Non-pigmented ciliary epithelial cell (primary cell): ENCODE measurements around the gene RAP1GDS1.
"Not testable (repeated sequence)": the region's sequence is repeated elsewhere in the genome, so short reads cannot be mapped to it uniquely, and the experiment has no call there.

Experiments used
- DNase-seq: peaks from one replicate; pipeline ENCODE4 v3.0.0-alpha.2; 2010; ENCODE audit warnings: low read depth

RAP1GDS1 gene

DNA sequence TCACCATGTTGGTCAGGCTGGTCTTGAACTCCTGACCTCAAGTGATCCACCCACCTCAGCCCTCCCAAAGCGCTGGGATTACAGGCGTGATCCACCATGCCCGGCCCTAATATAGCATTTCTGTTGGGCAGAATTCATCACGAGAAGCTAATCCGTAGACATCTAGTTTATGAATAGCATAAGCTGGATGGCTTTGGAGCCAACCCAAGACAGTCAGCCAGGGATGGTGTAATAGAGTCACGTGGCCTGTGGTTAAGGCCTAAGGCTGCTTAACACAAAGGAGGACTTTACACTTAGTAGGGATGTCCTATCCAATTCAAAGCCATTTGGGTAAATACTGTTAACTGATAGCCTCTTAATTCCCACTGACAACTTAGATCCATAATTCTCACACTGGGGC is 173.6 kb downstream of the RAP1GDS1 start:
- DNase-seq = no peak

GRCh38 chr4:98444371-98444770 is 183.2 kb downstream of the RAP1GDS1 start:
- no peak for DNase-seq

- DNase-seq = peak; percentile 86
These were observed 185.6 kb downstream of the RAP1GDS1 start for GRCh38 chr4:98446499-98447375.

- no peak for DNase-seq
These were observed 186.5 kb downstream of the RAP1GDS1 start for GRCh38 chr4:98447648-98448047.

DNA sequence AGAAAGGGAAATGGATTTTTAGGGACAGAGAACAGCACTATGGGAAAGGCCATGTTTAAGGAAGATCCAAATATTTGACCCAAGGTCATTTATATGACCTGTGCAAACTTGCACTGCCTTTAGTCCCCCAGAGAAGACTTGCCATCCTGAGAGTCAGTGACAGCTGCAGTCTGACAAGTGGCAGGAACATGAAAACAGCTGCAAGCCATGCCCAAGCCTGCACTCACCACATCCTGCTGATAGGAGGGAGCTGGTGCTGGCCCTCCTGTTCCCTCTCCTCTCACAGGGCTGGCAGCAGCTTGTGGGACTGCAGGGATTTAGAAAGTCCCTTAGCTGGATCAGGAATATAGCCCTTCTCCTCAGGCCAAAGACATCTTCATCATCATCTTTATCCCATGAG is 187.7 kb downstream of the RAP1GDS1 start:
- DNase-seq = no peak

DNA sequence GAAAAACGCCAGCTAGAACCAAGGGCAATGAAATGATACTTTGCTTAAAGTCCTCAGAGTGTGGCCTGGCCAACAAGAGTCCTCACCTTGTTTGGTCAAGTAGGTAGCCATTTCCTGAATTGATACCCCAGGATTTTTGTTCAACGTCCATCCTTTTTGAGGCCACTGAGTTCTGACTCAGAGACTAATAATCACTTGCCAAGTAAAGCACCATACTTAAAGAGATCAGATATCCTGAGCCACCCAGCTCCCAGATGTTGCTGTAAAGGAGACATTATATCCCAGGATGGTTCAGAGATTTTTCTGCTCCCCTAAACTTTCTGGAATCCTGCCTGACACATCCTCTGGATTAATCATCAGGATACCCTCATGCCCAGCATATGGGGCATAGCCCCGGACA is 190.9 kb downstream of the RAP1GDS1 start:
- no peak for DNase-seq

DNA sequence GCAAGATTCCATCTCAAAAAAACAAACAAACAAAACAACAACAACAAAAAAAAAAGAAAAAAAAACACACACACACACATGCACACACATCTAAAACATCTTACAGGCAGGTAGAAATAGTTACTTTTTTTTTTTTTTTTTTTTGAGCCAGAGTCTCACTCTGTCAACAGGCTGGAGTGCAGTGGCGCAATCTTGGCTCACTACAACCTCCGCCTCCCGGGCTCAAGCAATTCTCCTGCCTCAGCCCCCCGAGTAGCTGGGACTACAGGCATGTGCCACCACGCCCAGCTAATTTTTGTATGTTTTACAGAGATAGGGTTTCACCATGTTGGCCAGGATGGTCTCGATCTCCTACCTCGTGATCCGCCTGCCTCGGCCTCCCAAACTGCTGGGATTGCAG is 196.2 kb downstream of the RAP1GDS1 start:
- not testable (repeated sequence) for DNase-seq

GRCh38 chr4:98461121-98461865 is 200.1 kb downstream of the RAP1GDS1 start:
- not testable (repeated sequence) for DNase-seq

GRCh38 chr4:98462487-98462886 is 201.3 kb downstream of the RAP1GDS1 start:
- DNase-seq = no peak

DNA sequence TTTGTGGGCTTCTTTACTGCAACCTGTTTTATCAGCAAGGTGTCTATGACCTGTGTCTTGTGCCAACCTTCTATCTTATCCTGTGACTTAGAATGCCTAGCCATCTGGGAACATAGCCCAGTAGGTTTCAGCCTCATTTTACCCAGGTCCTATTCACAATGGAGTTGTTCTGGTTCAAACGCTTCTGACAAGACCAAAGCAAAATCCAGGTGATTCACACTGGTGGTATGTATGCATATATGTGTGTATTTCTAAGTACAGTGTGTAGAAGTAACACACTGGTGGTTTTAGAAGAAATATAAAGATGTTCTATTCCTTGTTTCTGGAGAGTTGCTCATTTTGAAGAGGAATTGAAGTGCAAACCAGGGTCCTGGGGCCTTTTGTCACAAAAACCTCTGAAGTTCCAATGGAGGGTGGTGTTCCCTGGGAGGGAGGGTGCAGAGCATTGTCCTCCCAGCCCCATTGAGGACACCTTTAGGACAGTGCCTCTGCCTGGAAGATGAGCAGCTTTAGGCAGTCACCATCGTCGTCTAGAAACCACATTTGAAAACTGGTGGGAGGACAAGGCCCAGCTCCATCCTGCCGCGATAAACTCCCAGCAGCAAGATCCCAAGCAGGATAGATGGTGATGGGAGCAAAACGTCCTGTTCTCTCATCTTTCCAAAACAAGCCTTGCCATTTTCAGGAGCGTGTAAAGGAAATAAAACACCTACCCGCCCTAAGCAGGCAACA is 205.8 kb downstream of the RAP1GDS1 start:
- DNase-seq = no peak

GRCh38 chr4:98467627-98468072 is 206.5 kb downstream of the RAP1GDS1 start:
- DNase-seq = peak; percentile 83

DNA sequence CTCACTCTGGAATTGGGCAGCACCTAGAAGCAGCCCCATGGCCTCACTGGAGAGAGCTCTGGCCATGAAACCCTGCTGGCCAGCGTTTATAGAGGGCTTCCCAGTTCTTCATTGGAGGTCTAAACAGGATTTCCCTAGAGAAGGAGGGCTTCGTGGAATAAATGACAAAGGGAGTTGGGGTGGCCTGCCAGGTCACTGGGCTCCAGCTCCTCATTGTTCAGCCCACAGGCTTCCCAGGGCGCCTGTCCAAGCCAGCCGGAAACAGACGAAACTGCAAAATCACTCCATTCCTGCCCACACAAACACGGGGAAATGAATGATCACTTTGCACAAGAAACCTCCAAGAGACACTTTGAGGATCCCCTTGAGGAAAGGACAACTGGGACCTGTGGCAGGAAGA is 207.5 kb downstream of the RAP1GDS1 start:
- DNase-seq = no peak

DNA sequence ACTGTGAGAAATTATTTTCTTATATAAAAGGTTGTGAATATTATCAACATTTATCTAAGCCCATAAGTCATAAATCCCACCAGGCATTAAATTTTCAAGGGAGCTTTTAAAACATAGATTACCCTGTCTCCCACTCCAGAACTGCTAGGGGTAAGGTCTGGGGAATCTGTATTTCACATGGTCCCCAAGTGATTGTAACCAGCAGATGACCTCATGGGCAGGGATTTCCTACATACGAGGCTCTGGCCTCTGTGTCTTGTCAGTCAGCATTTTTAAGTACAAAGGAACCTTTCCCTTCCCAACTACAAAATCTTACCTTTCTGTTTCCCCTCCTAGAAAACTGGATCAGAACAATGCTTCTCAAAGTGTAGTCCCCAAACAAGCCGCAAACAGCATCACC is 208.6 kb downstream of the RAP1GDS1 start:
- DNase-seq = no peak

DNA sequence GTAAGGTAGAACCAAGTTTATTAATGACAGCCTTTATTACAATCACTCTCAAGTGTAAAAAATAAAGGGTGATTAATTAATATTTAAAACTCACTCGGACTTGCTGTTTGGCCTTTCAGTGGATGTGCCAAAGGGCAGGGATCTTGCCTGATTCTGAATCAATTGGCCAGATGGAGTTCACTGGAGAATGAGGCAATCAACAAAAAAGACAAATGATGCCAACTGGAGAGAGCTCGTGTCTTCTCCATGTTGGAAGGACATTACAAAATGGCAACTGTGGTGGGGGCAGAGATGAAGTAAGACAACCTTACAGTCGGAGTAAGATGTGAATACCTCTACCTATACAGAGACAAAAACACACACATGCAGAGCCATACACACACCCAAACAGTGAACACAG is 209.2 kb downstream of the RAP1GDS1 start:
- DNase-seq = no peak

- no peak for DNase-seq
These were observed 209.6 kb downstream of the RAP1GDS1 start for GRCh38 chr4:98470831-98471230.

- DNase-seq = no peak
These were observed 211.9 kb downstream of the RAP1GDS1 start for GRCh38 chr4:98473046-98473445.

- DNase-seq = no peak
These were observed 213.2 kb downstream of the RAP1GDS1 start for GRCh38 chr4:98474408-98474844.

- no peak for DNase-seq
These were observed 215.7 kb downstream of the RAP1GDS1 start for GRCh38 chr4:98476891-98477290.

DNA sequence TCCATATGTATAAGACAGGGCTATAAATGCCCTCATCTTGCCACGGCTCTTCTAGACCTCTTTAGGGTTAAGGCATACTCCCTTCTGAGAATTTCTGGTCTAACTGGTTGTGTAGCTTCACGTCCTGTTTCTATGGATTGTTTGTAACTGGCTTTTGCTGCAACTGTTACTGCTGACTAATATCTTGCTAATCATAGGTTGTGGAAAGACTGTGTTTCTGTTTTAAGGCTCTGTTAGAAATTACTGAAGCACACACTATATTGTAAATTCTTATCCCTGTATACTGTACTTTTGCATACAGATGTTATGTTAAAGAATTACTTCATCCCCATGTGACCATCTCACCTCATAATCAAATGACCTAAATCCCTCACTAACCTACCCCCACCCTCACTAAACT is 218.4 kb downstream of the RAP1GDS1 start:
- DNase-seq = not testable (repeated sequence)

- no peak for DNase-seq
These were observed 219.4 kb downstream of the RAP1GDS1 start for GRCh38 chr4:98480535-98480934.

DNA sequence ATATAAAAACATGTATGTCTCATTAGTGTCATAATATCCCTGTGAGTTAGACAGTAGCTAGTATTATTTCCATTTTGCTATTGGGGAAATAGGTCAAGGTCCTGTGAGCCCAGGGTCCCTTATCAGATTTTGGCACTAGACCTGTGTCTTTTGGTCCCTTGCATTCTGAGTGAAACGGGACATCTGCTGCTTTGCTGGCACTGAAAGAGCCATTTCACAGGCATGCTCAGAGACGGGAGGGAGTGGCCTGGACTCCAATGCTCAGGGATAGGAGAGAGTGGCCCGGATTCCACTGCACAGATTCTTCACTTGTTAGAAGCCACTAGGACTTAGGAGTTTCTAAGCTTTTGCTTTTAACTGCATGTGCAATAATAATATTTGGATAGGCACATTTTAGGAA is 220.0 kb downstream of the RAP1GDS1 start:
- no peak for DNase-seq

- no peak for DNase-seq
These were observed 221.3 kb downstream of the RAP1GDS1 start for GRCh38 chr4:98482503-98482846.
